Activated B cell treated with CpG ODN at 0.5 μM for 24 hours (primary cell): ENCODE data around the gene DEFB126. TPM values are rescaled to one million over a fixed set of nuclear protein-coding genes. Genes with fewer than 3 reads are reported as not detected.
"Not testable (repeated sequence)": the region's sequence is repeated elsewhere in the genome, so short reads cannot be mapped to it uniquely, and the experiment has no call there.

ENCODE experiments used
- ATAC-seq: fragments of 200-7000 bp; cut with Tn5 transposase; one replicate; pipeline ENCODE4 v1.10.0; 2021; ENCODE audit warnings: low read depth, mild to moderate bottlenecking, moderate library complexity
- CTCF ChIA-PET: fragments of 350-600 bp; sonication (Branson Sonifier 250); formaldehyde crosslinking; loops from one replicate; lab custom pipeline; 2021; ENCODE audit warnings: antibody characterized with exemption; lab: Charles Lee
- POLR2A ChIA-PET: fragments of 350-600 bp; sonication (Branson Sonifier 250); formaldehyde crosslinking; loops from one replicate; lab custom pipeline; 2021; ENCODE audit warnings: antibody characterized with exemption; lab: Charles Lee
- DNase-seq: peaks from one replicate; pipeline ENCODE4 v3.0.0; 2022
- H3K27ac Mint-ChIP-seq: one replicate; pipeline ENCODE4 v1.8.0; 2020; ENCODE audit warnings: mixed read lengths
- H3K27me3 Mint-ChIP-seq: one replicate; pipeline ENCODE4 v1.8.0; 2021; ENCODE audit warnings: mixed read lengths
- H3K36me3 Mint-ChIP-seq: one replicate; pipeline ENCODE4 v1.8.0; 2021; ENCODE audit warnings: low read depth, mixed read lengths
- H3K4me1 Mint-ChIP-seq: one replicate; pipeline ENCODE4 v1.8.0; 2021; ENCODE audit warnings: mixed read lengths
- H3K4me3 Mint-ChIP-seq: one replicate; pipeline ENCODE4 v1.8.0; 2020; ENCODE audit warnings: mild to moderate bottlenecking, mixed read lengths
- H3K9me3 Mint-ChIP-seq: one replicate; pipeline ENCODE4 v1.8.0; 2020; ENCODE audit warnings: mixed read lengths
- CTCF ChIP-seq: fragments of 200-600 bp; IDR thresholded peaks from one replicate; pipeline ENCODE4 v1.8.0; 2022; ENCODE audit warnings: antibody characterized with exemption, mild to moderate bottlenecking
- intact Hi-C: fragments of 100-400 bp; cut with micrococcal nuclease; formaldehyde crosslinking; loops from one replicate; pipeline ENCODE4 v1.15.1; 2024
- total RNA-seq: library from RNA; stranded (reverse); gene quantifications from 2 replicates; pipeline ENCODE4 v1.2.3, GENCODE V29; 2022

The DEFB126 gene
- total RNA-seq, 1 donor from 2014 or later = not detected

- Mint-ChIP-seq H3K4me3 (no peak overlapping the region), H3K36me3 (no peaks in the 10 kb centered on the region), H3K27ac (no peak overlapping the region), H3K9me3 (peaks cover 3% of the 10 kb centered on the region), H3K27me3 (peaks cover 30% of the 10 kb centered on the region), H3K4me1 (no peaks in the 10 kb centered on the region)
- ChIA-PET POLR2A (no interaction called here), CTCF (no interaction called here)
- ATAC-seq (no peak), DNase-seq (no peak)
- intact Hi-C loops = no loop called here
- TF ChIP-seq CTCF = no peak
Measured at GRCh38 chr20:112396-112795, 30.0 kb upstream of the DEFB126 start.

DNA sequence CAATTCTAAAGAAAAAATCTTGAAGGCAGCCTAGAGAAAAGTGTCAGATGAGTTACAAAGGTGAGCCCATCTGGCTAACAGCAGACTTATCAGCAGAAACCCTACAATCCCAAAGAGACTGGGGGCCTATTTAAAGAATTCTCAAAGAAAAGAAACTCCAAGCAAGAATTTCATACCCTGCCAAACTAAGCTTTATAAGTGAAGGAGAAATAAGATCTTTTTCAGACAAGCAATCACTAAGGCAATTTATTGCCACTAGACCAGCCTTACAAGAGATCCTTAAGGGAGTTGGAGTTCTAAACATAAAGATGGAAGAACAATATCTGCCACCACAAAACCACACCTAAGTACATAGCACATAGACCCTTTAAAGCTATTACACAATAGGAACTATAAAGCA, 24.9 kb upstream of the DEFB126 start:
- TF ChIP-seq CTCF = no peak
- ATAC-seq = no peak
- H3K36me3 Mint-ChIP-seq = no peaks in the 10 kb centered on the region
- H3K4me3 Mint-ChIP-seq = no peak overlapping the region
- intact Hi-C loops = no loop called here
- H3K9me3 Mint-ChIP-seq = peaks cover 6% of the 10 kb centered on the region
- DNase-seq = no peak
- POLR2A ChIA-PET = no interaction called here
- H3K4me1 Mint-ChIP-seq = no peaks in the 10 kb centered on the region
- H3K27me3 Mint-ChIP-seq = peaks cover 46% of the 10 kb centered on the region
- no peak overlapping the region for H3K27ac Mint-ChIP-seq
- CTCF ChIA-PET = no interaction called here

DNA sequence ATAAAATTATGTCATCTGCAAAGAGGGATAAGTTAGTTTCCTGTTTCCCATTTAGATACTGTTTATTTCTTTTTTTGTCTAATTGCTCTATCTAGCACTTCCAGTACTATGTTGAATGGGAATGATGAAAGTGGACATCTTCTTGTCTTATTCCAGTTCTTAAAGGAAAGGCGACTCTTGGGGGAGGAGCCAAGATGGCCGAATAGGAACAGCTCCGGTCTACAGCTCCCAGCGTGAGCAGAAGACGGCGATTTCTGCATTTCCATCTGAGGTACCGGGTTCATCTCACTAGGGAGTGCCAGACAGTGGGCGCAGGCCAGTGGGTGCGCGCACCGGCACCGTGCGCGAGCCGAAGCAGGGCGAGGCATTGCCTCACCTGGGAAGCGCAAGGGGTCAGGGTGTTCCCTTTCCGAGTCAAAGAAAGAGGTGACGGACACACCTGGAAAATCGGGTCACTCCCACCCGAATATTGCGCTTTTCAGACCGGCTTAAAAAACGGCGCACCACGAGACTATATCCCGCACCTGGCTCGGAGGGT, 12.5 kb upstream of the DEFB126 start:
- H3K4me3 Mint-ChIP-seq, H3K4me1 Mint-ChIP-seq, H3K9me3 Mint-ChIP-seq, intact Hi-C loops, CTCF ChIA-PET, POLR2A ChIA-PET, H3K36me3 Mint-ChIP-seq, ATAC-seq, H3K27ac Mint-ChIP-seq, DNase-seq, H3K27me3 Mint-ChIP-seq: not testable (repeated sequence)

DNA sequence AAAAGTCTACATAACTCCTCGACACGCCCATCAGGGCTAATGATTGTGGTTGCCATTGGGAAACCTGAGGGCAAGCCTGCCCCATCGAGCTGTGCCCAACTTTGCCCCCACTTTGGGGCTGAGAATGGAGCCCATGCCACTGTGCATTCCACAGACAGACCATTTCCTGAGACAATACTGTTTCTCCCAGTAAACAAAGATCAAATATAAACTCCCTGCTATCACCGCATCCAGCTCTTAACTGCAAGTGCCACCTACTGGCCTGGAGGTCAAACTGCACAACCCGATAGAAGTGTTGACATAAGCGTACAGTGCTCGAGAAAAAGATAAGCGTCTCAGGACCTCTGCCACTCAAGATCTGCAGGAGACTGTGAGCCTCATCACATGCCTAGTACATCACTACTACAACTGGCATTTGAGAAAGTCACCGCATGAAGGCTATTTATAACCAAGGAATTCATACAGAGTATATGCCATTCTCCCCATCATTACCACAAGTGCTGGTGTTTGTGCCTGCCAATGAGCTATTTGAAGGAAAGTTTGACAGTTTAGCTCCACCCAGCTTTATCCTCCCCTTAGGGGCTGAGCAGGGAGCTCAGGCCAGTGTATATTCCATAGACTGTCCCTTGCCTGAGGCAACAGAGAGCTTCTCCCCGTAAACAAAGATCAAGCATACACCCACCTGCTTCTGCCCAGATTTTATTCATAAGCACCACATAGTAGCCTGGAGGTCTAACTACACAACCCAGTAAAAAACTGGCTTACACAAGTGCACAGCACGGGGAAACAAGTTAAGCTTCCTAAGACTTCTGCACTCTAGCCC, 4.5 kb upstream of the DEFB126 start:
- no peak for TF ChIP-seq CTCF
- Mint-ChIP-seq H3K9me3 (peaks cover 7% of the 10 kb centered on the region), H3K4me1 (no peaks in the 10 kb centered on the region), H3K4me3 (no peak overlapping the region), H3K36me3 (no peaks in the 10 kb centered on the region), H3K27me3 (peaks cover 20% of the 10 kb centered on the region), H3K27ac (no peak overlapping the region)
- intact Hi-C loops = no loop called here
- ChIA-PET CTCF (no interaction called here), POLR2A (interaction anchor here (0.7 kb wide), 1 partner anchor 131 kb away, joined by 3 read pairs; no protein-coding TSS in a partner anchor)
- no peak for ATAC-seq
- no peak for DNase-seq

DNA sequence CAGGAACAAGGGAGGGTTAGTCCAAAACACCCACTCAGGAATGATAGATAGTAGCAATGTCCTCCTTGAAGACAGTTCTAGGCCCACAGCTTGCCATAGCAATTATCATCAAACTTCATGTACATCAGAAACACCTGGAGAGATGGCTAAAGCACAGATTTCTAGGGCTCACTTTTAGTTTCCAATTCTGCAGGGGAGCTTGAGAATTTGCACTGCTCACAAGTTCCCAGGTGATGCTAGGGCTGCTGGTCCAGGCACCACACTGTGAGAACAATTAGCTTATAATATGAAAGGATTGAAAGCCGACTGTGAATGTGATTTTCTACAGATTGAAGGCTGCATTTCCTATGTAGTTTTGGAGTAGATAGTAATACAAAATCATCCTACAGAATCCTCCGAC, 3.5 kb downstream of the DEFB126 start:
- no peak for ATAC-seq
- H3K27ac Mint-ChIP-seq = no peak overlapping the region

More for the DNA sequence above, 3.5 kb downstream of the DEFB126 start:
- Mint-ChIP-seq H3K4me3 (no peak overlapping the region), H3K27me3 (peaks cover 34% of the 10 kb centered on the region), H3K36me3 (no peaks in the 10 kb centered on the region), H3K9me3 (no peaks in the 10 kb centered on the region), H3K4me1 (no peaks in the 10 kb centered on the region)
- intact Hi-C loops = no loop called here
- DNase-seq = no peak
- ChIA-PET POLR2A (no interaction called here), CTCF (no interaction called here)
- TF ChIP-seq CTCF = no peak
